H1 (cell line): ENCODE results near the gene LYPD6. TPM values are rescaled to one million over a fixed set of nuclear protein-coding genes. Genes with fewer than 3 reads are reported as not detected.

Source experiments
- CTCF ChIA-PET: fragments of 300-600 bp; sonication (Branson Sonifier 250); formaldehyde crosslinking; loops from one replicate; lab custom pipeline; 2021; ENCODE audit not compliant: partially characterized antibody; lab: Charles Lee
- POLR2A ChIA-PET: fragments of 300-600 bp; sonication (Branson Sonifier 250); formaldehyde crosslinking; loops from one replicate; lab custom pipeline; 2021; ENCODE audit warnings: inconsistent platforms; ENCODE audit not compliant: partially characterized antibody; lab: Charles Lee
- DNase-seq, 2 experiments: peaks; one replicate each; pipeline versions ENCODE4 v3.0.0 to v3.0.0-alpha.2; 2010 to 2022; ENCODE audit warnings: low spot score in 2 of 2, low read depth in 1 of 2, mixed read lengths in 1 of 2
- FAIRE-seq: peaks from 2 replicates; lab custom pipeline; 2011; peaks lifted over from hg19 to GRCh38; lab: Jason Lieb, UNC
- H2AFZ ChIP-seq: 2 replicates; pipeline ENCODE4 v1.8.1; 2012; ENCODE audit warnings: low read length, inconsistent platforms
- H2AK5ac ChIP-seq: 2 replicates; pipeline ENCODE4 v1.6.1; 2013; ENCODE audit warnings: low read depth, low read length
- H2BK120ac ChIP-seq: replicated peaks from 2 replicates; pipeline ENCODE3; 2013; ENCODE audit warnings: low read depth, low read length, inconsistent platforms
- H2BK12ac ChIP-seq: 2 replicates; pipeline ENCODE4 v1.6.1; 2013; ENCODE audit warnings: low read depth, low read length
- H2BK15ac ChIP-seq: 2 replicates; pipeline ENCODE4 v1.6.1; 2013; ENCODE audit warnings: low read length
- H2BK20ac ChIP-seq: 2 replicates; pipeline ENCODE4 v1.6.1; 2013; ENCODE audit warnings: low read length
- H2BK5ac ChIP-seq: 2 replicates; pipeline ENCODE4 v1.6.1; 2013; ENCODE audit warnings: low read depth, low read length
- H3K14ac ChIP-seq: 2 replicates; pipeline ENCODE4 v1.6.1; 2013; ENCODE audit warnings: inconsistent platforms; ENCODE audit not compliant: insufficient read length
- H3K18ac ChIP-seq: 2 replicates; pipeline ENCODE4 v1.6.1; 2013; ENCODE audit warnings: low read length; ENCODE audit errors: extremely low read depth
- H3K23ac ChIP-seq: 2 replicates; pipeline ENCODE4 v1.6.1; 2013; ENCODE audit warnings: inconsistent platforms; ENCODE audit not compliant: insufficient read length
- H3K23me2 ChIP-seq: 2 replicates; pipeline ENCODE4 v1.6.1; 2013; ENCODE audit warnings: low read depth, low read length
- H3K27ac ChIP-seq: 2 replicates; pipeline ENCODE4 v1.6.1; 2011; ENCODE audit warnings: low read depth, low read length, inconsistent platforms
- H3K27me3 ChIP-seq, 4 experiments: replicated peaks in 1 of 4; 1 replicate in 1 of 4; 2 replicates in 3 of 4; pipeline versions ENCODE4 v1.6.1 to v1.8.1; 2011 to 2013; ENCODE audit warnings: low read length in 3 of 4, mild to moderate bottlenecking in 3 of 4, inconsistent platforms in 2 of 4, mixed read lengths in 2 of 4, moderate library complexity in 1 of 4; ENCODE audit not compliant: control insufficient read depth in 3 of 4, insufficient read depth in 3 of 4; ENCODE audit errors: extremely low read depth in 1 of 4
- H3K36me3 ChIP-seq, 4 experiments: 2 replicates each; pipeline versions ENCODE4 v1.6.1 to v1.8.1; 2011 to 2013; ENCODE audit warnings: mild to moderate bottlenecking in 4 of 4, low read length in 3 of 4, moderate library complexity in 2 of 4, control low read depth in 1 of 4, inconsistent platforms in 1 of 4; ENCODE audit not compliant: insufficient read depth in 4 of 4, control insufficient read depth in 2 of 4
- H3K4ac ChIP-seq: replicated peaks from 2 replicates; pipeline ENCODE3; 2013; ENCODE audit warnings: low read length, low read depth, mixed read lengths, inconsistent platforms; ENCODE audit not compliant: insufficient read length
- H3K4me1 ChIP-seq, 4 experiments: replicated peaks in 1 of 4; 1 replicate in 1 of 4; 2 replicates in 3 of 4; pipeline versions ENCODE4 v1.6.1 to v1.8.1; 2011 to 2013; ENCODE audit warnings: low read length in 3 of 4, inconsistent platforms in 2 of 4, mixed read lengths in 1 of 4; ENCODE audit not compliant: insufficient read depth in 4 of 4, control insufficient read depth in 3 of 4
- H3K4me2 ChIP-seq, 2 experiments: 2 replicates each; pipeline versions ENCODE4 v1.6.1 to v1.8.1; 2011 to 2013; ENCODE audit warnings: low read depth in 2 of 2, low read length in 2 of 2, control low read depth in 1 of 2, inconsistent platforms in 1 of 2, mild to moderate bottlenecking in 1 of 2; ENCODE audit not compliant: insufficient read depth in 1 of 2
- H3K4me3 ChIP-seq, 4 experiments: fragments of 200-600, 300-600 bp in 1 of 4; sonication (generic), shearing (Covaris generic), sonication (Bioruptor Twin) in 1 of 4; 2 replicates each; pipeline versions ENCODE4 v1.5.1 to v1.8.1; 2011 to 2016; ENCODE audit warnings: low read length in 4 of 4, low read depth in 3 of 4, control low read depth in 2 of 4, inconsistent platforms in 2 of 4, mild to moderate bottlenecking in 2 of 4, mixed read lengths in 1 of 4, moderate library complexity in 1 of 4; ENCODE audit not compliant: insufficient read depth in 2 of 4; ENCODE audit errors: extremely low read depth in 1 of 4
- H3K56ac ChIP-seq: replicated peaks from 2 replicates; pipeline ENCODE3; 2013; ENCODE audit warnings: low read depth, mild to moderate bottlenecking, mixed read lengths, low read length, inconsistent platforms; ENCODE audit not compliant: insufficient read length
- H3K79me1 ChIP-seq: 2 replicates; pipeline ENCODE4 v1.6.1; 2013; ENCODE audit warnings: low read depth, low read length, control low read depth
- H3K79me2 ChIP-seq, 2 experiments: 2 replicates each; pipeline versions ENCODE4 v1.6.1 to v1.8.1; 2012 to 2013; ENCODE audit warnings: low read length in 2 of 2, mild to moderate bottlenecking in 2 of 2, inconsistent platforms in 1 of 2; ENCODE audit not compliant: insufficient read depth in 2 of 2, control insufficient read depth in 1 of 2
- H3K9ac ChIP-seq, 4 experiments: replicated peaks in 1 of 4; 1 replicate in 1 of 4; 2 replicates in 3 of 4; pipeline versions ENCODE4 v1.6.1 to v1.8.1; 2011 to 2013; ENCODE audit warnings: low read depth in 3 of 4, low read length in 3 of 4, control low read depth in 2 of 4, mild to moderate bottlenecking in 2 of 4, moderate library complexity in 2 of 4, inconsistent platforms in 1 of 4; ENCODE audit errors: extremely low read depth in 1 of 4
- H3K9me3 ChIP-seq, 2 experiments: 2 replicates each; pipeline versions ENCODE4 v1.6.1 to v1.8.1; 2012 to 2013; ENCODE audit warnings: mild to moderate bottlenecking in 2 of 2, moderate library complexity in 2 of 2, control low read depth in 1 of 2, inconsistent platforms in 1 of 2, low read depth in 1 of 2, low read length in 1 of 2, mixed read lengths in 1 of 2; ENCODE audit not compliant: insufficient read depth in 2 of 2
- H4K20me1 ChIP-seq, 2 experiments: replicated peaks in 1 of 2; 2 replicates each; pipeline versions ENCODE3 to v1.8.1; 2011 to 2013; ENCODE audit warnings: inconsistent platforms in 2 of 2, low read length in 2 of 2, mild to moderate bottlenecking in 1 of 2; ENCODE audit not compliant: insufficient read depth in 2 of 2, control insufficient read depth in 1 of 2
- H4K5ac ChIP-seq: 2 replicates; pipeline ENCODE4 v1.6.1; 2013; ENCODE audit warnings: low read length, low read depth, mixed read lengths, inconsistent platforms; ENCODE audit not compliant: insufficient read length
- H4K8ac ChIP-seq: 2 replicates; pipeline ENCODE4 v1.8.0; 2013; ENCODE audit warnings: mild to moderate bottlenecking, moderate library complexity, low read length, inconsistent platforms; ENCODE audit not compliant: insufficient read depth; ENCODE audit errors: extremely low read depth
- H4K91ac ChIP-seq: replicated peaks from 2 replicates; pipeline ENCODE3; 2013; ENCODE audit warnings: low read length, mixed read lengths, inconsistent platforms; ENCODE audit not compliant: insufficient read length
- CREB1 ChIP-seq: IDR thresholded peaks from 2 replicates; pipeline ENCODE4 v1.6.1; 2012; ENCODE audit warnings: inconsistent platforms
- FOSL1 ChIP-seq: IDR thresholded peaks from 2 replicates; pipeline ENCODE4 v1.6.1; 2011; ENCODE audit warnings: mild to moderate bottlenecking, low read depth, low read length, moderate library complexity; ENCODE audit not compliant: insufficient read depth
- JUN ChIP-seq: IDR thresholded peaks from 2 replicates; pipeline ENCODE4 v1.6.1; 2011; ENCODE audit warnings: low read depth, mild to moderate bottlenecking, improper control_type of control experiment, low read length
- KDM1A ChIP-seq: fragments of 200-600, 300-600 bp; sonication (generic); IDR thresholded peaks from 2 replicates; pipeline ENCODE4 v1.7.1; 2016; ENCODE audit warnings: mild to moderate bottlenecking, low read length, borderline replicate concordance
- NRF1 ChIP-seq: IDR thresholded peaks from 2 replicates; pipeline ENCODE4 v1.6.1; 2011; ENCODE audit warnings: mild to moderate bottlenecking, low read depth, low read length, improper control_type of control experiment
- PHF8 ChIP-seq: fragments of 200-600 bp; sonication (generic); conservative IDR thresholded peaks from 2 replicates; pipeline ENCODE4 v1.7.1; 2012; ENCODE audit warnings: low read depth, mild to moderate bottlenecking, inconsistent platforms, low read length, moderate library complexity
- SAP30 ChIP-seq: fragments of 300-600 bp; sonication (generic); IDR thresholded peaks from 2 replicates; pipeline ENCODE4 v1.7.1; 2012; ENCODE audit warnings: low read length, moderate library complexity, mild to moderate bottlenecking, inconsistent platforms; ENCODE audit not compliant: insufficient read depth, insufficient replicate concordance
- SP4 ChIP-seq: IDR thresholded peaks from 2 replicates; pipeline ENCODE4 v1.6.1; 2012; ENCODE audit warnings: low read length, inconsistent platforms
- SRF ChIP-seq: IDR thresholded peaks from 2 replicates; pipeline ENCODE4 v1.6.1; 2011; ENCODE audit warnings: mild to moderate bottlenecking, low read depth, low read length, moderate library complexity
- TAF7 ChIP-seq: optimal IDR thresholded peaks from 2 replicates; pipeline ENCODE3; 2011; ENCODE audit warnings: low read depth, mild to moderate bottlenecking, inconsistent platforms, low read length, moderate library complexity, borderline replicate concordance
- USF2 ChIP-seq: IDR thresholded peaks from 2 replicates; pipeline ENCODE4 v1.6.1; 2011; ENCODE audit warnings: low read length, improper control_type of control experiment
- WGBS, 2 experiments: shearing (Covaris generic) in 1 of 2; methylation state at CpG; one replicate each; pipeline versions ENCODE4 v1.1.6 to v1.1.7; 2013 to 2015; ENCODE audit warnings: low lambda C conversion rate in 2 of 2, mixed read lengths in 2 of 2, inconsistent platforms in 1 of 2, low coverage in 1 of 2, missing lambda C conversion rate in 1 of 2; ENCODE audit not compliant: insufficient replicate concordance in 2 of 2, insufficient coverage in 1 of 2, insufficient read length in 1 of 2; ENCODE audit errors: extremely low coverage in 1 of 2, missing lambda C conversion rate in 1 of 2; 5-methylcytosine and 5-hydroxymethylcytosine counted together
- polyA plus RNA-seq, 7 experiments: library from polyadenylated mRNA; depleted of rRNA in 3 of 7; stranded (reverse) in 5 of 7; unstranded in 2 of 7; fragments of >200 nt in 5 of 7; fragments of 200-250 nt in 2 of 7; gene quantifications; 1 replicate in 5 of 7; 2 replicates in 1 of 7; 4 replicates in 1 of 7; pipeline versions ENCODE4 v1.2.1 to v1.2.3, GENCODE V29; 2011 to 2013; ENCODE audit warnings: missing spikeins in 2 of 7, mixed read lengths in 2 of 7
- total RNA-seq: library from RNA; stranded (reverse); fragmentation: NEBNext Ultra II Directional; extraction: Animal tissue kit (Norgen Biotek cat#: 25700); gene quantifications from 2 replicates; pipeline ENCODE4 v1.2.1, GENCODE V29; 2021
- TF ChIP-seq, protein P1 (sequence below): IDR thresholded peaks from 2 replicates; pipeline ENCODE4 v1.6.1; 2011; ENCODE audit warnings: low read depth, mild to moderate bottlenecking, low read length; ENCODE audit not compliant: insufficient read depth

LYPD6 gene
- total and polyA plus RNA-seq, 2 of the 8 experiments (the other 6 are each of a cell fraction or from before 2014, with no cell fraction given), result 5.6 to 8.9 TPM

- Histone ChIP-seq H2AFZ (no peak overlapping the region), H3K9ac (no peak overlapping the region), H3K4ac (no peak overlapping the region), H3K14ac (no peak overlapping the region), H3K18ac (0 out of 2 replicates have a peak overlapping the region, but pooled peaks have one; percentile 13), H2BK120ac (no peak overlapping the region), H3K56ac (no peak overlapping the region), H2BK15ac (no peak overlapping the region), H2AK5ac (peak overlapping the region; percentile 71; the same call in 1 of the 2 replicates), H4K91ac (no peak overlapping the region), H3K79me2 (no peaks in the 10 kb centered on the region)
- CTCF ChIA-PET, result interaction anchor here (0.6 kb wide), 1 partner anchor 1041 kb away, joined by 3 read pairs; no protein-coding TSS in a partner anchor
- DNase-seq (no peak), FAIRE-seq (no peak)
- no peak for TF ChIP-seq NRF1
- TF ChIP-seq SRF, result no peak
- TF ChIP-seq KDM1A, result no peak
- TF ChIP-seq CREB1, result no peak
- no peak for TF ChIP-seq FOSL1
- TF ChIP-seq TAF7, result no peak
- TF ChIP-seq USF2, result no peak
- TF ChIP-seq SP4, result no peak
- no peak for TF ChIP-seq JUN
- TF ChIP-seq, protein P1, sequence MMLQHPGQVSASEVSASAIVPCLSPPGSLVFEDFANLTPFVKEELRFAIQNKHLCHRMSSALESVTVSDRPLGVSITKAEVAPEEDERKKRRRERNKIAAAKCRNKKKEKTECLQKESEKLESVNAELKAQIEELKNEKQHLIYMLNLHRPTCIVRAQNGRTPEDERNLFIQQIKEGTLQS, result no peak
- TF ChIP-seq SAP30, result no peak
- TF ChIP-seq PHF8, result no peak
- TF ChIP-seq, all 59 proteins: peak for 0
- Histone ChIP-seq H3K79me1 (no peaks in the 10 kb centered on the region), H3K9me3 (no peaks in the 10 kb centered on the region; a peak in 1 of 4 replicates), H3K4me2 (no peak overlapping the region), H3K23ac (no peak overlapping the region), H3K27me3 (no peaks in the 10 kb centered on the region), H3K36me3 (no peaks in the 10 kb centered on the region), H3K27ac (no peak overlapping the region), H2BK12ac (peak overlapping the region; percentile 71), H3K23me2 (no peaks in the 10 kb centered on the region), H4K20me1 (no peaks in the 10 kb centered on the region), H3K4me3 (no peak overlapping the region), H4K5ac (no peak overlapping the region), H2BK5ac (no peak overlapping the region), H3K4me1 (no peaks in the 10 kb centered on the region), H2BK20ac (peak overlapping the region; percentile 37; the same call in 1 of the 2 replicates), H4K8ac (no peak overlapping the region)
- POLR2A ChIA-PET, result no interaction called here
- WGBS, 2 experiments, result 92% methylated on average over 2 of the region's 2 CpGs; no CpG with 5 or more reads in 1 of the 2 experiments
Observed at GRCh38 chr2:149507974-149508373, 177.6 kb downstream of the LYPD6 start.
